Measurements from ENCODE around the gene PPP1R36.

- TF ChIP-seq BHLHE40 (IDR thresholded peaks at IDR 0.05; ENCODE audit: low read depth, low read length) (no peak), POLR2A (IDR thresholded peaks at IDR 0.05; ENCODE audit: low read depth, low read length) (0 out of 2 replicates have a peak, but pooled peaks have one; percentile 18), RFX5 (IDR thresholded peaks at IDR 0.05; ENCODE audit: low read depth, low read length) (no peak), MAZ (IDR thresholded peaks at IDR 0.05; ENCODE audit: borderline replicate concordance, low read depth, low read length) (no peak), SMC3 (IDR thresholded peaks at IDR 0.05; ENCODE audit: low read depth, low read length) (peak; percentile 58), MAFK (IDR thresholded peaks at IDR 0.05; ENCODE audit: low read depth, low read length) (no peak), ELK1 (IDR thresholded peaks at IDR 0.05; ENCODE audit: borderline replicate concordance, low read depth, low read length) (no peak), CEBPB (IDR thresholded peaks at IDR 0.05; ENCODE audit: low read depth, low read length) (no peak), FOS (IDR thresholded peaks at IDR 0.05; ENCODE audit: low read depth, low read length) (no peak), USF2 (IDR thresholded peaks at IDR 0.05; ENCODE audit: low read depth, low read length) (no peak), RAD21 (IDR thresholded peaks at IDR 0.05; ENCODE audit: low read length) (peak; percentile 56), RCOR1 (IDR thresholded peaks at IDR 0.05; ENCODE audit: insufficient replicate concordance, low read length) (no peak), NFE2L2 (IDR thresholded peaks at IDR 0.05; ENCODE audit: low read depth, low read length) (no peak)
- TF ChIP-seq, protein P1, sequence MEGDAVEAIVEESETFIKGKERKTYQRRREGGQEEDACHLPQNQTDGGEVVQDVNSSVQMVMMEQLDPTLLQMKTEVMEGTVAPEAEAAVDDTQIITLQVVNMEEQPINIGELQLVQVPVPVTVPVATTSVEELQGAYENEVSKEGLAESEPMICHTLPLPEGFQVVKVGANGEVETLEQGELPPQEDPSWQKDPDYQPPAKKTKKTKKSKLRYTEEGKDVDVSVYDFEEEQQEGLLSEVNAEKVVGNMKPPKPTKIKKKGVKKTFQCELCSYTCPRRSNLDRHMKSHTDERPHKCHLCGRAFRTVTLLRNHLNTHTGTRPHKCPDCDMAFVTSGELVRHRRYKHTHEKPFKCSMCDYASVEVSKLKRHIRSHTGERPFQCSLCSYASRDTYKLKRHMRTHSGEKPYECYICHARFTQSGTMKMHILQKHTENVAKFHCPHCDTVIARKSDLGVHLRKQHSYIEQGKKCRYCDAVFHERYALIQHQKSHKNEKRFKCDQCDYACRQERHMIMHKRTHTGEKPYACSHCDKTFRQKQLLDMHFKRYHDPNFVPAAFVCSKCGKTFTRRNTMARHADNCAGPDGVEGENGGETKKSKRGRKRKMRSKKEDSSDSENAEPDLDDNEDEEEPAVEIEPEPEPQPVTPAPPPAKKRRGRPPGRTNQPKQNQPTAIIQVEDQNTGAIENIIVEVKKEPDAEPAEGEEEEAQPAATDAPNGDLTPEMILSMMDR (conservative IDR thresholded peaks at IDR 0.05; ENCODE audit: low read depth, low read length): peak; percentile 81
These were observed 38.7 kb upstream of the PPP1R36 start for GRCh38 chr14:64510825-64511671.
